ENCODE measurements around the gene IMPDH2. TPM values are rescaled to one million over a fixed set of nuclear protein-coding genes. Genes with fewer than 3 reads are reported as not detected.
A peak's percentile ranks its signal among the peaks of the same experiment; 100 is the strongest.

Gene IMPDH2
- total and polyA plus RNA-seq, 2 experiments from 2014 or later, result 198 to 314 TPM

GRCh38 chr3:48999085-48999858, 29.9 kb downstream of the IMPDH2 start:
- Histone ChIP-seq H3K36me3 (ENCODE audit: insufficient read depth) (no peaks in the 10 kb centered on the region), H3K27me3 (ENCODE audit: insufficient read depth) (no peaks in the 10 kb centered on the region), H3K79me2 (replicated peaks; ENCODE audit: insufficient read depth) (no peaks in the 10 kb centered on the region), H3F3A (replicated peaks; ENCODE audit: low read depth) (no peaks in the 10 kb centered on the region), H3K27ac (ENCODE audit: low read depth) (no peak overlapping the region), H4K20me1 (replicated peaks; ENCODE audit: insufficient read depth) (no peaks in the 10 kb centered on the region; the same call in 1 of the 2 replicates), H2AFZ (no peak overlapping the region), H3K4me1 (ENCODE audit: insufficient read depth) (peaks cover 10% of the 10 kb centered on the region), H3K9me2 (ENCODE audit: insufficient read depth) (no peaks in the 10 kb centered on the region; the same call in 1 of the 2 replicates), H3K4me2 (peak overlapping the region; percentile 66), H3K4me3 (0 out of 2 replicates have a peak overlapping the region, but pooled peaks have one; percentile 20)
- Mint-ChIP-seq H3K4me3 (peak overlapping the region; percentile 32; the same call in 2 of the 3 replicates), H3K4me1 (peaks cover 23% of the 10 kb centered on the region), H3K9me3 (no peaks in the 10 kb centered on the region), H3K27ac (0 out of 2 replicates have a peak overlapping the region, but pooled peaks have one; percentile 6), H3K36me3 (ENCODE audit: low read depth) (peaks cover 9% of the 10 kb centered on the region), H3K27me3 (ENCODE audit: insufficient read depth, low read depth, poor library complexity) (peaks cover 11% of the 10 kb centered on the region)
- TF ChIP-seq POLR2AphosphoS5 (IDR thresholded peaks at IDR 0.05; ENCODE audit: low read depth) (no peak), NANOG (IDR thresholded peaks at IDR 0.05; ENCODE audit: borderline replicate concordance) (no peak), REST (IDR thresholded peaks at IDR 0.05; ENCODE audit: unreplicated experiment) (no peak), CTCF (conservative IDR thresholded peaks at IDR 0.05; ENCODE audit: low read depth in 2 of 2) (no peak), STAT1 (IDR thresholded peaks at IDR 0.05; ENCODE audit: unreplicated experiment) (no peak), ETS1 (IDR thresholded peaks at IDR 0.05) (no peak), ZNF462 (CRISPR knock-in tag; IDR thresholded peaks at IDR 0.05) (no peak), ZNF331 (CRISPR knock-in tag; IDR thresholded peaks at IDR 0.05; ENCODE audit: low read depth) (no peak), ZNF114 (CRISPR knock-in tag; IDR thresholded peaks at IDR 0.05) (no peak), EZH2phosphoT487 (IDR thresholded peaks at IDR 0.05; ENCODE audit: unreplicated experiment) (no peak), JUNB (IDR thresholded peaks at IDR 0.05; ENCODE audit: unreplicated experiment) (no peak), CREB1 (CRISPR knock-in tag; IDR thresholded peaks at IDR 0.05; ENCODE audit: low read depth) (no peak), EZH2 (IDR thresholded peaks at IDR 0.05; ENCODE audit: low read depth, unreplicated experiment) (no peak)
- DNase-seq (ENCODE audit: low spot score), result no peak
- ATAC-seq, result peak; percentile 47
